Subcutaneous abdominal adipose tissue (tissue), 5 donors: Measurements from ENCODE around the gene CMIP.

Experiments
- H3K27ac ChIP-seq: one replicate; pipeline ENCODE4 v1.7.0; 2013; ENCODE audit warnings: low read depth, mild to moderate bottlenecking, inconsistent platforms, low read length, moderate library complexity
- H3K27me3 ChIP-seq, 5 donors: one replicate each; pipeline ENCODE4 v1.7.0; 2013; ENCODE audit warnings: low read length in 5 of 5, inconsistent platforms in 1 of 5; ENCODE audit not compliant: control insufficient read depth in 5 of 5, insufficient read depth in 4 of 5
- H3K36me3 ChIP-seq, 5 donors: one replicate each; pipeline ENCODE4 v1.7.0; 2013; ENCODE audit warnings: low read length in 5 of 5; ENCODE audit not compliant: control insufficient read depth in 5 of 5, insufficient read depth in 5 of 5
- H3K4me1 ChIP-seq, 5 donors: one replicate each; pipeline ENCODE4 v1.7.0; 2013; ENCODE audit warnings: low read length in 5 of 5, mild to moderate bottlenecking in 3 of 5, moderate library complexity in 1 of 5; ENCODE audit not compliant: control insufficient read depth in 5 of 5, insufficient read depth in 5 of 5
- H3K4me3 ChIP-seq, 5 donors: one replicate each; pipeline ENCODE4 v1.7.0; 2013; ENCODE audit warnings: low read length in 5 of 5, low read depth in 1 of 5
- H3K9ac ChIP-seq, 5 donors: one replicate each; pipeline ENCODE4 v1.7.0; 2013; ENCODE audit warnings: low read length in 5 of 5, mild to moderate bottlenecking in 4 of 5, moderate library complexity in 3 of 5
- H3K9me3 ChIP-seq, 5 donors: one replicate each; pipeline ENCODE4 v1.7.0; 2013; ENCODE audit warnings: low read length in 5 of 5; ENCODE audit not compliant: control insufficient read depth in 5 of 5
- donor health status: healthy.
- donor health status: healthy.
- donor health status: healthy.
- donor health status: healthy.
- donor health status: healthy.

The CMIP gene

GRCh38 chr16:81500833-81501521 is 56.4 kb downstream of the CMIP start:
- peaks cover 3 to 72% (median 39%) of the 10 kb centered on the region in 5 donors for H3K4me1 ChIP-seq
- no peaks in the 10 kb centered on the region for H3K9me3 ChIP-seq
- H3K9ac ChIP-seq: no peak overlapping the region
- H3K36me3 ChIP-seq: peaks cover 0 to 3% (median 0%) of the 10 kb centered on the region in 5 donors
- no peaks in the 10 kb centered on the region for H3K27me3 ChIP-seq
- H3K4me3 ChIP-seq: no peak overlapping the region
- peak overlapping the region; percentile 13 for H3K27ac ChIP-seq

DNA sequence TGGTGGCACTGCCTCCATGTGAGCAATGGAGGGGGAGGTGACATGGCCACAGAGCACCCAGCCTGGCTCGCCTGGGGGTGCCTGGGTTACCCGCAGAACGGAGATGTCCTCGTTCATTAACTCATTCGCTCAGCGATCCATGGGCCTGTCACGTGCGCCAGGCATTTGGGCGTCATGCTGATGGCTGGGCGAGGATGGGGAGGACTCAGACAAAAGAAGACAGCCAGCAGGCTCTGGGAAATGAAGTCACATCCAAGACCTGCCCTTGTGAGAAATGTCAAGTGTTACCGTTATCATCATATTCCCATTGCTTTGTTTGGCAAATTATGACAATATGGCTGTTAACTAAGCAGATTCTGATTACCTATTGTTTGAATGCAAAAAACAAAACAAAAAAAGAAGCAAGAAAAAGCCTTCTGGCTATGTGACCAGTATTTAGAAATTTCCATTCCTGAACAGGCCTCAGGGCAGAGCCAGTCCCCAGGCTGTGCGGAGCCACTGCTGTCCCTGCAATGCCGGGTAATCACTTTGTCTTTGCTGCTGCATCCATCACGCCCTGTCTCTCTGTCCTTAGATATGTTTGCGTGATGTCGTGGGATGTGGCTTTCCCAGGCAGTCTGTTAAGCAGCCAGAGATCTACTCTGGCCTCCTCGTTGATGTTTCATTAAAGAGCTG is 57.9 kb downstream of the CMIP start:
- H3K27ac ChIP-seq: peak overlapping the region; percentile 61
- peaks cover 3 to 62% (median 32%) of the 10 kb centered on the region in 5 donors for H3K4me1 ChIP-seq
- H3K9me3 ChIP-seq: no peaks in the 10 kb centered on the region
- H3K9ac ChIP-seq: peak overlapping the region in 1 of 5 donors; percentile 63
- no peak overlapping the region for H3K4me3 ChIP-seq
- H3K36me3 ChIP-seq: peaks cover 0 to 3% (median 0%) of the 10 kb centered on the region in 5 donors
- H3K27me3 ChIP-seq: no peaks in the 10 kb centered on the region

- Histone ChIP-seq H3K4me3 (no peak overlapping the region), H3K4me1 (peaks cover 3 to 46% (median 24%) of the 10 kb centered on the region in 5 donors), H3K27ac (no peak overlapping the region)
Observed at GRCh38 chr16:81505011-81505661, 60.5 kb downstream of the CMIP start.

DNA sequence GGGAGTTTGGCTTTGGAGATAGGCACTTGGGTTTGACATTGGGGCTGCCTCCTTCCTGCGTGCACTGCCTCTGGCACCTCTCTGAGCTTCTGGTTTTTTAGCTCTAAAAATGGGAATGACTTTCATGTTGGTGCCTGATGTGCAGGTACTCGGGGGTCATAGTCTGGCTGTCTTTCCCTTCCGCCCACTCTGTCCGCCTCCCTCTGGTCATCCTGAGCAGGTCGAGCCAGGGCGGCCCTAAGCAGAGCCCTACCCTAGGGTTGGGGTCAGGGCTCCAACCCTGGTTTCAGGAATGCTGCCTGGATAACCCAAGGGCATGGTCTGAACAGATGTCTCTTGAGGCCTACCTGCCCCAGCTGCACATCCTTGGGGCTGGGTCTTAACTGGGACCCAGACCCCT is 64.8 kb downstream of the CMIP start:
- no peaks in the 10 kb centered on the region for H3K36me3 ChIP-seq
- no peaks in the 10 kb centered on the region for H3K9me3 ChIP-seq
- no peak overlapping the region for H3K9ac ChIP-seq
- H3K4me1 ChIP-seq: peaks cover 9 to 42% (median 23%) of the 10 kb centered on the region in 5 donors
- H3K4me3 ChIP-seq: no peak overlapping the region
- no peak overlapping the region for H3K27ac ChIP-seq
- no peaks in the 10 kb centered on the region for H3K27me3 ChIP-seq

More at GRCh38 chr16:81505011-81505661, 60.5 kb downstream of the CMIP start:
- Histone ChIP-seq H3K36me3 (no peaks in the 10 kb centered on the region), H3K9me3 (no peaks in the 10 kb centered on the region), H3K9ac (peak overlapping the region in 1 of 5 donors; percentile 41), H3K27me3 (no peaks in the 10 kb centered on the region)

DNA sequence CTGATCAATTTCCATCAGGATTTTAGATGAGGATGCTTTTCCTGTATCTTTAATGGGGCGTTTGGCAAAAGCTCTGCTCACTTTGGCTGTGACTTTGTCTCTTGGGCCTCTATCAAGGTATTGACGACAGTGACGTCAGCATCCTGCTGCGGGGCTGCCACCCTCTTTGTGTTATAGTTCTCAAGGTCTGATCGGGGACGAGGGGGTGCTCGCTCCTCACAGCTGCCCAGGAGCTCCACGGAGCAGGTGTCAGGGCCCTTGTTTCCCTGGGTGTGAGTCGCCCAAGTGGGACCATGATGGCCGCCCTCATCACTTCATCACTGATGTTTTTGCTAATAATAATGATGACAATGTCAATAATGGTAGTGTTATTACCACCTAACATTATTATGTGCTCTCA is 65.4 kb downstream of the CMIP start:
- no peak overlapping the region for H3K9ac ChIP-seq
- no peaks in the 10 kb centered on the region for H3K27me3 ChIP-seq
- no peak overlapping the region for H3K27ac ChIP-seq
- no peak overlapping the region for H3K4me3 ChIP-seq
- H3K4me1 ChIP-seq: peaks cover 9 to 45% (median 29%) of the 10 kb centered on the region in 5 donors
- H3K9me3 ChIP-seq: no peaks in the 10 kb centered on the region
- no peaks in the 10 kb centered on the region for H3K36me3 ChIP-seq

DNA sequence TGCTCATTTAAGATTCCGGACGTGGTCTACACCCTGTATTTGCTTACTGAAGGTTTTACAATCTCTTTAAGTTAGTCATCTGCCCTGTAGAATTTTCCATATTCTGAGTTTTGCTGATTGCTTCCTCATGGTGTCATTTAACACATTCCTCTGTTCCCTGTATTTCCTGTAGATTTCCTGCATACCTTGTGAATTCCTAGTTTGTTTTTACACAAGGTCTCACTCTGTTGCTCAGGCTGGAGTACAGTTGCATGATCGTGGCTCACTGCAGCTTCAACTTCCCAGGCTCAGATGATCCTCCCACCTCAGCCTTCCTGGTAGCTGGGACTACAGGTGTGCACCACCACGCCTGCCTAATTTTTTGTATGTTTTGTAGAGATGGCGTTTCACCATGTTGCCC is 66.8 kb downstream of the CMIP start:
- H3K36me3 ChIP-seq: no peaks in the 10 kb centered on the region
- H3K27ac ChIP-seq: no peak overlapping the region
- no peaks in the 10 kb centered on the region for H3K27me3 ChIP-seq
- no peaks in the 10 kb centered on the region for H3K9me3 ChIP-seq
- H3K9ac ChIP-seq: no peak overlapping the region
- no peak overlapping the region for H3K4me3 ChIP-seq
- H3K4me1 ChIP-seq: peaks cover 16 to 52% (median 40%) of the 10 kb centered on the region in 5 donors

- peak overlapping the region in 3 of 5 donors; percentile 17 to 36 (median 32) for H3K4me3 ChIP-seq
- no peaks in the 10 kb centered on the region for H3K36me3 ChIP-seq
- H3K27me3 ChIP-seq: no peaks in the 10 kb centered on the region
- H3K4me1 ChIP-seq: peaks cover 22 to 67% (median 59%) of the 10 kb centered on the region in 5 donors
- peak overlapping the region in 3 of 5 donors; percentile 39 to 63 (median 43) for H3K9ac ChIP-seq
- peak overlapping the region; percentile 92 for H3K27ac ChIP-seq
- H3K9me3 ChIP-seq: no peaks in the 10 kb centered on the region
Observed at GRCh38 chr16:81513204-81514040, 68.8 kb downstream of the CMIP start.

GRCh38 chr16:81514041-81514559 is 69.5 kb downstream of the CMIP start:
- H3K9ac ChIP-seq: peak overlapping the region in 1 of 5 donors; percentile 43
- no peaks in the 10 kb centered on the region for H3K36me3 ChIP-seq
- H3K4me3 ChIP-seq: no peak overlapping the region
- H3K27me3 ChIP-seq: no peaks in the 10 kb centered on the region
- no peaks in the 10 kb centered on the region for H3K9me3 ChIP-seq
- H3K4me1 ChIP-seq: peaks cover 22 to 69% (median 59%) of the 10 kb centered on the region in 5 donors
- H3K27ac ChIP-seq: peak overlapping the region; percentile 92

- Histone ChIP-seq H3K9ac (peak overlapping the region in 1 of 5 donors; percentile 24), H3K27me3 (no peaks in the 10 kb centered on the region), H3K4me3 (no peak overlapping the region), H3K4me1 (peaks cover 22 to 70% (median 59%) of the 10 kb centered on the region in 5 donors), H3K27ac (peak overlapping the region; percentile 92), H3K36me3 (no peaks in the 10 kb centered on the region), H3K9me3 (no peaks in the 10 kb centered on the region)
Observed at GRCh38 chr16:81514568-81515258, 70.1 kb downstream of the CMIP start.
